GM19324 (cell line): ENCODE data around the gene IMPG2.

Experiments
- ATAC-seq: cut with Tn5 transposase; IDR thresholded peaks from one replicate; pipeline ENCODE4 v1.9.1; 2021; ENCODE audit warnings: mild to moderate bottlenecking, moderate library complexity; ENCODE audit not compliant: unreplicated experiment, low FRiP score

IMPG2 gene

GRCh38 chr3:101243285-101244211 lies 76.8 kb downstream of the IMPG2 start:
- ATAC-seq = no peak

DNA sequence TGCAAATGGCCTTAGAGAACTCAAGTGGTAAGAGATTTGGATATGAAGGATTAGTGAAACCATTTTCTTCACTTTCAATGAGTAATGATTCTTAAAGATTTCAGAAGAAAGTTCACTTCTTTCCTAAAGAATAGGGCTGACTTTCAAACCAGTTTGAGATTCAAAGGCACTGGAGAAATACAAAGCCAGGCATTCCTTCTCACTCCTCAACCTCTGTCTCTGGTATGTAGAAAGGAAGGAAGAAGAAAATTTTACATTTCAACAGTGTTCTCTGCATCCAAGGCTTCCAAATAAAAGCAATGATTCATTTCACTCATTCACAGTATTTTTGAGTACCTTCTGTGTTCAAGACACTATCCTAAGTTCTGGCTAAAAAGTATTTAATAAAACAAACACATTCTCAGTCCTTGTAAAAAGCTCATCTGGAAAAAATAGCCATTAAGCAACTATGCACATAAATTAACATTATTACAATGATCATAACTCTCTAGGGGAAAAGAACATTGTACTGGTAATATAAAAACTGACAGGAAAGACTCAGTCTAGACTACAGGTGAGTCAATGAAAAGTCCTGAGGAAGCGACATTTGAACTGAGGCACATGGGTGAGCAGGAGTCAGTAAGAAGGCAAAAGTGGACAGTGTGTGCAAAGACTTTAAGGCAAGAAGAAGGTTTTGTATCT lies 79.5 kb downstream of the IMPG2 start:
- no peak for ATAC-seq

GRCh38 chr3:101235048-101235447 lies 85.3 kb downstream of the IMPG2 start:
- no peak for ATAC-seq

DNA sequence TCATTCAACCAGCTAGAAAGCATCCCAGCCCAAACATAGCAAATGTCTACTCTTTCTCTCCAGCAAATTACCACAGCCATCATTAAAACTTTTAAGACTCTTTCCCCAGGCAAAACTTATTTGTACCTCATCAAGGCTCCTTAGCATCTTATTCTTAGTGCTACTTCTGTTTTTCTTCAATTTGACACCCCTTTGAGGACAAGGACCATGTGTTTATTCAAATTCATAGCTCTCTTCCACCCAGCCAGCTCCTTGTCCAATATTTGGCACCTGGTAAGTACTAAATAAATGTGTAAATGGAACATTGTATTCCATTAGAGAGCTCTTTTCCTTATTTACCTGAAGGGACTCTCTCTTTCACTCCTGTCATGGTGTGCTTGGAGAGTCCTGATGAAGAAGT lies 89.8 kb downstream of the IMPG2 start:
- ATAC-seq = no peak

DNA sequence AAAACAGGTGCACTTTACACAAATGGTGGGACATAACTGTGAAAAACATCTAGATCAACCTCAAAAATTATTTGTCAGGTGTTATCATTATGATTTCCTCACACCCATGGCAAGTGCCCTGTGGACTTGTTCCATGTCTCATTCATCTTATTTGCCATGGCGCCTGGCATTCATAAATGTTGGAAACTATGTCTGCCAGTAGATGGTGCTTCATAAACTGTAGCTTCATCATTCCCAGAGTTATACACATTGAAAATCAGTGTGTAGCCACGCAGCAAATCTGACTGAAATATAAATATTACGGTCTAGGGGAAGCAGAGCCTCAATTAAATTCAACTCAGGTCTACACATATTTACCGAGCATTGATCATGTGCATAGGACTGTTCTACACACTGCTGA lies 90.7 kb downstream of the IMPG2 start:
- no peak for ATAC-seq

GRCh38 chr3:101228441-101228840 lies 91.9 kb downstream of the IMPG2 start:
- no peak for ATAC-seq

- ATAC-seq = no peak
Measured at GRCh38 chr3:101224739-101225138, 95.6 kb downstream of the IMPG2 start.

GRCh38 chr3:101223016-101223415 lies 97.4 kb downstream of the IMPG2 start:
- no peak for ATAC-seq

- no peak for ATAC-seq
Measured at GRCh38 chr3:101219842-101220560, 100.4 kb downstream of the IMPG2 start.

DNA sequence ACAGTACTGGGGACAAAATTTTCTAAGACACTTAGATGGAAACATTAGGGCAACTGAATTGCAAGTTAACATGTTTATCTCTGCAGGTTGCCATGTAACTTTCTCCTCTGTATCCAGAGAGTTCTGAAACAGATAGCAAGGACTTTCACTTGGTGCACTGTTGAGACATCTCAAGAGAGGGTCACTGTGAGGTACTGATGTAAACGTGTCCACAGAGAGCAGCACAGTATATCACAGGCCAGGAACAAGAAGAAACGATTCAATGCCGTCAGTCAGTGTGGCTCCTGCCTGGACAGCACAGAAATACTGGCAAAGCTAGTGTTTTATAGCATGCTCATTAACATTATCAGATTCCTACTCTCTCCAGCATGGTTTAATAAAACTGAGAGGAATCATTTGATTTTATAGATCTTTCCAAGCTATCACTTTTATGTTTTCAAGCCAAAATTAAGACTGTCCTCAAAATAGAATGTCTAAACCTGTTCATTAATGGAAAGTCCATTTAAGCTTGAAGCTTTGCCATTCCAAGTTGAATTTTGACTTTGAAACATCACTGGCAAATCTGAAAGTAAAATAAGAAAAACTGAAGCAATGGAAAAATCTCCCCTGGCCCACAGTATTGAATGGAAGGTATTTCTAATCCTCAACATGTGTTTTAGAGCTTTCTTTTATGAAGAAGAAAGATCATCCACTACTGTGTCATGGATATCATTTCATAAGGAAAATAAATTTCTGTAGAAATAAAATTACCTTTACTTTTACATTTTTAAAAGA lies 102.7 kb downstream of the IMPG2 start:
- no peak for ATAC-seq

GRCh38 chr3:101216710-101217465 lies 103.5 kb downstream of the IMPG2 start:
- no peak for ATAC-seq

GRCh38 chr3:101212730-101213129 lies 107.6 kb downstream of the IMPG2 start:
- ATAC-seq = no peak

DNA sequence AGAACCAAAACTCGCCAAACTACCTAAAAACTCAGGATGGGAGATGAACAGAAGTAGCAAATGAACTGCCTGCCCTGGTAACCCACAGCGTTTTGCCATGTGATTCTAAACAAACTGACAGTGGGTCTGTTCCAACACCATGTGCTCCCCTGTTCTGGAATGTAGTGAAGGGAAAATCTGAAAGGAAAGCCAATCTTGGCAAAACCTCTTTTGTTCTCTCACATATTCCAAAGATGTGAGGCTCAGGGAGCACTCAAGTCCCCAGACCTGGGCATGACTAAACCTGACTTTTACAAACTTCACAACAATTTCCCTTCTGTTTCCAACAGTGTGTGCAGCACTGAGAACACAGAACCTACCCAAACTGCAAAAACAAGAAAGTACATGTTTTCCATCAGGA lies 116.1 kb downstream of the IMPG2 start:
- ATAC-seq = no peak

- ATAC-seq = no peak
Measured at GRCh38 chr3:101203411-101203810, 117.0 kb downstream of the IMPG2 start.

- ATAC-seq = peak; percentile 46
Measured at GRCh38 chr3:101202640-101203039, 117.7 kb downstream of the IMPG2 start.

DNA sequence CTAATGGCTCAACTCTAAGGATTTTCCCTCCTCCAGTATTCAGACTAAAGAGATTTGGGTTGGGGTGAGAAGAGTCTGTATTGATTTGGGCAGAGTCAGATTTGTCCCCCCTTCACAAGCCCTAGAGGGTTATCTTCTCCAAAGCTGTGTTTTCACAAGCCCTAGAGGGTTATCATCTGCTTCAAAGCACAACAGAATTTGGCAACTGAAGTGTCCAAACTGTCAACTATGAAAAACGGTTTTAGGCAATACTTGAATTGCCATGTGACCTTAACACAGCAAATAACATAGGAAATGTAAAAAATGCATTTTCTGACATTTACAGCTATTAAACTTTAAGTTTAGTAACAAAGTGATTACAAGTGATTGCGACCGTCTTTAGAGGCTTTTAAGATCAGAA lies 119.9 kb downstream of the IMPG2 start:
- no peak for ATAC-seq

- ATAC-seq = no peak
Measured at GRCh38 chr3:101195951-101196713, 124.2 kb downstream of the IMPG2 start.

DNA sequence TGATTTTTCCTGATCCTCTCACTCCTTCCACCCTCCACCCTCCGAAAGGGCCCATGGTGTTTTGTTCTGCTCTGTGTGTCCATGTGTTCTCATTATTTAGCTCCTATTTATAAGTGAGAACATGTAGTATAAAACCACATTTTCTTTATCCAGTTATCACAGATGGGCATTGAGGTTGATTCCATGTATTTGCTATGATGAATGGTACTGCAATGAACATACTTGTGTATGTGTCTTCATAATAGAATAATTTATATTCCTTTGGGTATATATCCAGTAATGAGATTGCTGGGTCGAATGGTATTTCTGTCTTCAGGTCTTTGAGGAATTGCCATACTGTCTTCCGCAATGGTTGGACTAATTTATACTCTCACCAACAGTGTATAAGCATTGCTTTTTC lies 126.0 kb downstream of the IMPG2 start:
- no peak for ATAC-seq

DNA sequence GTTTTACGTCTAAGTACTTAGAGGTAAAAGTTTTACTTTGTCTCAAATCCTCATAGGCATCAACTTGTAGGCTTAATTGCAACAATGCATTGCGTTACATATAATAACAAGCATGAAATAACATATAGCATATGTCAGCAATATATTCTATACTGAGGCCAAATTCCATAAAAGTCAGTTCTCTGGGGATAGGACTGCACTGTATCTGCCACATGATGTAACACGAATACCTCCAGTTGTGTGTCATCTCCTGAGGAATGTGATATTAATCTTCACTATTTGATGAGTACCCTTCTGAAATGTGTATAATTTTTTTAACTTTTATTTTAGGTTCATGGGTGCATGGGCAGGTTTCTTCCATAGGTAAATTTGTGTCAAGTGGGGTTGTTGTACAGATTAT lies 126.4 kb downstream of the IMPG2 start:
- no peak for ATAC-seq
